ENCODE data around the gene ACOD1.

Gene ACOD1

GRCh38 chr13:76954538-76954937, 6.2 kb downstream of the ACOD1 start:
- peaks cover 9% of the 10 kb centered on the region for H3K9me3 ChIP-seq (ENCODE audit: insufficient read depth, low read length, severe bottlenecking)
- no peaks in the 10 kb centered on the region for H3K36me3 ChIP-seq (ENCODE audit: insufficient read depth, low read length)
- H3K9ac ChIP-seq (ENCODE audit: low read depth, low read length): no peak overlapping the region
- TF ChIP-seq EZH2 (IDR thresholded peaks at IDR 0.05; ENCODE audit: borderline replicate concordance, low read depth, low read length, severe bottlenecking) (no peak), CTCF (IDR thresholded peaks at IDR 0.05; ENCODE audit: borderline replicate concordance, extremely low read depth, low read length, poor library complexity, severe bottlenecking) (no peak)
- ATAC-seq (ENCODE audit: insufficient read depth, low read depth): no peak
- H2AFZ ChIP-seq (ENCODE audit: low read depth, low read length): no peak overlapping the region
- peaks cover 2% of the 10 kb centered on the region for H3K27me3 ChIP-seq (ENCODE audit: insufficient read depth, low read length, poor library complexity)
- no peak for DNase-seq
- H3K4me2 ChIP-seq (ENCODE audit: insufficient read depth, low read length): no peak overlapping the region
- no peaks in the 10 kb centered on the region for H3K4me1 ChIP-seq (ENCODE audit: insufficient read depth, low read length)
- no peaks in the 10 kb centered on the region for H4K20me1 ChIP-seq (ENCODE audit: insufficient read depth, low read length)
- H3K79me2 ChIP-seq (ENCODE audit: insufficient read depth, low read length): no peaks in the 10 kb centered on the region
- no peak overlapping the region for H3K4me3 ChIP-seq (ENCODE audit: low read depth in 1 of 2, low read length in 2 of 2)
- no peak overlapping the region for H3K27ac ChIP-seq (ENCODE audit: low read length)

GRCh38 chr13:76955193-76955592, 6.9 kb downstream of the ACOD1 start:
- H3K4me2 ChIP-seq (ENCODE audit: insufficient read depth, low read length): no peak overlapping the region
- no peak overlapping the region for H2AFZ ChIP-seq (ENCODE audit: low read depth, low read length)
- no peaks in the 10 kb centered on the region for H4K20me1 ChIP-seq (ENCODE audit: insufficient read depth, low read length)
- H3K79me2 ChIP-seq (ENCODE audit: insufficient read depth, low read length): no peaks in the 10 kb centered on the region
- H3K27ac ChIP-seq (ENCODE audit: low read length): no peak overlapping the region
- no peaks in the 10 kb centered on the region for H3K4me1 ChIP-seq (ENCODE audit: insufficient read depth, low read length)
- H3K4me3 ChIP-seq (ENCODE audit: low read depth in 1 of 2, low read length in 2 of 2): no peak overlapping the region
- H3K36me3 ChIP-seq (ENCODE audit: insufficient read depth, low read length): no peaks in the 10 kb centered on the region
- no peak overlapping the region for H3K9ac ChIP-seq (ENCODE audit: low read depth, low read length)
- no peak for ATAC-seq (ENCODE audit: insufficient read depth, low read depth)
- no peak for DNase-seq
- TF ChIP-seq CTCF (IDR thresholded peaks at IDR 0.05; ENCODE audit: borderline replicate concordance, extremely low read depth, low read length, poor library complexity, severe bottlenecking) (no peak), EZH2 (IDR thresholded peaks at IDR 0.05; ENCODE audit: borderline replicate concordance, low read depth, low read length, severe bottlenecking) (no peak)
- H3K27me3 ChIP-seq (ENCODE audit: insufficient read depth, low read length, poor library complexity): peaks cover 2% of the 10 kb centered on the region
- H3K9me3 ChIP-seq (ENCODE audit: insufficient read depth, low read length, severe bottlenecking): peaks cover 16% of the 10 kb centered on the region

GRCh38 chr13:76955661-76956060, 7.3 kb downstream of the ACOD1 start:
- Histone ChIP-seq H3K4me2 (ENCODE audit: insufficient read depth, low read length) (no peak overlapping the region), H3K4me1 (ENCODE audit: insufficient read depth, low read length) (no peaks in the 10 kb centered on the region), H3K9ac (ENCODE audit: low read depth, low read length) (no peak overlapping the region), H3K27ac (ENCODE audit: low read length) (no peak overlapping the region), H3K9me3 (ENCODE audit: insufficient read depth, low read length, severe bottlenecking) (peaks cover 20% of the 10 kb centered on the region), H4K20me1 (ENCODE audit: insufficient read depth, low read length) (no peaks in the 10 kb centered on the region), H3K36me3 (ENCODE audit: insufficient read depth, low read length) (no peaks in the 10 kb centered on the region), H3K4me3 (ENCODE audit: low read depth in 1 of 2, low read length in 2 of 2) (no peak overlapping the region), H2AFZ (ENCODE audit: low read depth, low read length) (no peak overlapping the region), H3K27me3 (ENCODE audit: insufficient read depth, low read length, poor library complexity) (peaks cover 2% of the 10 kb centered on the region), H3K79me2 (ENCODE audit: insufficient read depth, low read length) (no peaks in the 10 kb centered on the region)
- TF ChIP-seq CTCF (IDR thresholded peaks at IDR 0.05; ENCODE audit: borderline replicate concordance, extremely low read depth, low read length, poor library complexity, severe bottlenecking) (no peak), EZH2 (IDR thresholded peaks at IDR 0.05; ENCODE audit: borderline replicate concordance, low read depth, low read length, severe bottlenecking) (no peak)
- DNase-seq: no peak
- ATAC-seq (ENCODE audit: insufficient read depth, low read depth): no peak
